Stimulated activated CD4-positive, alpha-beta T cell treated with anti-CD3 and anti-CD28 coated beads, Interleukin-2, amount 100 ng/mL, for 48 hours (primary cell): ENCODE measurements around the gene CCN6.
A peak's percentile ranks its signal among the peaks of the same experiment; 100 is the strongest.
"Not testable (repeated sequence)": the region's sequence is repeated elsewhere in the genome, so short reads cannot be mapped to it uniquely, and the experiment has no call there.

Experiments used
- DNase-seq, 2 donors: peaks; one replicate each; pipeline ENCODE4 v3.0.0-alpha.2; 2020

Gene CCN6

DNA sequence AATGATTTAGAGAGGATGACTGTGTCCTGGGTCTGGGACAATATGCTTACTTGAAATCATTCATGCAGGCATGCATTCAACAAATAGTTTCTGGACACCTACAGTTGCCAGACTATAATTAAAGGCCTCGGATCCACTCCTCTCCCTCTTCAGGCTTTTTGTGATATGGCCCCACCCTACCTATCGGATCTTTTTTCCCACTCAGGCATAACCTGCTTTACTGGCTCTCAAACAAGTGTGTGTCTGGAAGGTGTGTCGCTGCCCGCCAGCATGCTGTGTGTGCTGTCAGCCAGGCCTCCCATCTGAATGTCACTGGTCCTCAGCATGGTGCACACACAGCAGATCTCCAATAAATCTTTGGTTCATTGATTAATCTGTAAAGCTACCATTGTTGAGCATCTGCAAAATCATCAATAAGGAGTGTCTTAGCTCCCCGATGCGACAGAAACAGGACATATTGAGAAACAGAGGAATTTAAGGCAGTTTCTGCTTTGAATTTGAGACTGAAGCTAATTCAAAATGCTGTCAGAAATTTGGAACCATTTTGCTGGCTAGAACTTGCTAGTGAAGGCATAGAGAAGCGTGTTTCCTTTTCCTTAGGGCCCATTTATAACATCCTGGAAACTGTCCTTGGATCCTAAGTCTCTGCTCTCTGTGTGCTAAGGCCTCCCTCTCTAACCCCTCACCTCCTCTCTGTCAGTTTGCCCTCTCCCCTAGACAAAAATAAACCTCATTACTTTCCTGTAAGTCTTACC is 23.5 kb upstream of the CCN6 start:
- DNase-seq = no peak

DNA sequence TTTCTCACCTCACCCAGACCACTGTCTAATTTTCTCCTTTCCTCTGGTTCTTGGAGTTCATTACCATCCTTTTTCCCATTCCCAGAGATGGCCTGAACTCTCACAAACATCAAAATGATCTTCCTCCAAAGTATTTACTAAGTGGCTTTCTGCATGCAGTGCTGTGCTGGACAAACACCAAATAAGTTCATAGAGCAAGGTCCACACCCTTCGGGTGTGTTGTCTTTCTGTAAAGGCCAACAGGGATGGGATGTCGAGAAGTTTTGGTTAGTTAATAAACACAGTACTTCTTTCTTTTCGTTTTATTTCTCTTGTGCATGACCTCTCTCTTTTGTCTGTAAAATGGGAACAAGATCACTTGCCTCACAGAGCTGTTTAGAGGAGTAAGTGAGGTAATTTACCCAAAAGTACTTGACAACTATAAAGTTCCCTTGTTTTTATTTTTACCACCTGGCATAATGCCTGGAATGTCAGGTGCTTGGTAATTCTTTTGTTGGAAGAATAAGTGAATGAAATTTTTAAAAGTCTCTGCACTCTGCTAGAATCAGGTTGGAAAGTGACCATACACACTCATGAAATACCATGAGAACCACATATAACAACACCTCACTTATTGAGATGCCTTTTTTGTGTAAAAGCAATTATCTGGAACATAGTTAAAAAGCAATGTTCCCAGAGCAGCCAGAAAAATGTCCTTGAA is 22.8 kb upstream of the CCN6 start:
- DNase-seq = no peak

DNA sequence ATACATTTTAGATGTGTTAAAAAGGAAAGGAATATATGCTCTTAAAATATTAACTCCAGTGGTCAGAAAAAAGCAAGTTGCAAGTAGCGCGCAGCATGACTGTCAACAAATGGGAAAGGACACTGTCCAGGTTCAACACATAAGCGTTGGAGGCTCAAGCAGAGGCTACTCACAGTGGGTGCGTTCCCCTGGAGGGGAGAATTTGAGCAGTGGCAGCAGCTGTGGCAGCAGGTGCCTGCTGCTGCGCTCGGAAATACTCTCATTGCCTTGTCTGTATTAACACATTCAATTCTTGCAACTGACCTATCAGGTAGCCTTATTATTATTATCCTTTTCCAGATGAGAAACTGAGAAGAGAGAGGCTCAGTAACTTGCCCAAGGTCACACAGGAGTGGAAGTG is 21.9 kb upstream of the CCN6 start:
- DNase-seq = no peak

DNA sequence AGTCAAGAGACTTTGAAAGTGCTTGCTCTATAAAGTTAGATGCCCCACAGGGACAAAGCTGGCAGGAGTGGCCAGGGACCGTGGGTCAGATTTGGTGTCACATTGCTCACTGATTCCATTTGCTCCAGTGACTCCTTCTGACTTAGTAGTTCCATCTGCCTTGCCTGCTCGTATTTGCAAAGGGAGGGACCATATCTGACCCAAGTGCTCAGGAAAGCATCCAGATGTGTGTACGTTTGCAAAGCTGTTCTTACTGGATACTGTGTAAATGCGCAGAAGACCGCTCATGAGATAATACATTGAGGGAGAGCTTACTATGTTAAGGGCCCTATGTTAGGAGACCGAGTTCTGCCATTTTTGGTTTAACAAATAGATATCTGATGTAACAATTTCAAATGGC is 21.2 kb upstream of the CCN6 start:
- DNase-seq = no peak

DNA sequence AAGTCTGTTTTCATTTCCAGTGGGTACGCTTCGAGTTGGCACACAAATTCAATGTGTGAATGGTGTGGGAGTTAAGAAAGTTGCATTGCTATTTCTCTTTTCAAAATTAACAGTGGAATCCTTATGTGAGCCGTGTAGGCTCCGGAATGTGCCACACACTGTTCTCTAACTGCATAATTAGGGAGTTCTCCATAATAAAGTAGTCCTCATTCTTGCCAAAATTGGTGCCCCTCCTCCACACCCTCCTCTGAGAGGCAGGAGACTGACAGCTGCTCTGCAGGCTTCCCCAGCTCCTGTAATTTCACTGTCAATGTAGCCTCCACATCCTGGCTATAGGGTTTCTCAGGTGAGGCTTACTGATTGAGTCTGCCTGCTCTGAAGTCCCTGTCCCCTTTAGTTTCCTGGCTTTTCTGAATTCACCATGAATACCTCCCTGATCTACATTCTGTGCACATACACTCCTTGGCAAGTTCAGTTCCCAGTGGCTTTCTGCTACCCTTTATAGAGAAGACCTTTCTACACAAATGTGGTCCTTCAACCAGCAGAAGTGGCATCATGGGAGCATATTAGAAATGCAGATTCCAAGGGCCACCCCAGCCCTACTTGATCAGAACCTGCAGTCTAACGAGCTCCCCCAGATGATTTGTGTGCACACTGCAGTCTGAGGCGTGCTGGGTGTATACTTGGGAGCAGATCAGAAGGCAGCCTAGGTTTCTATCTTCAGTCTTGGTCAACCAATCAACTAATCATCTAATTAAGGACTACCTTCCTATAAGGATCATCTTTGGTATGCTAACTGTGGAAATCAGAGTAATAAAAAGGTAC is 19.9 kb upstream of the CCN6 start:
- DNase-seq = no peak

DNA sequence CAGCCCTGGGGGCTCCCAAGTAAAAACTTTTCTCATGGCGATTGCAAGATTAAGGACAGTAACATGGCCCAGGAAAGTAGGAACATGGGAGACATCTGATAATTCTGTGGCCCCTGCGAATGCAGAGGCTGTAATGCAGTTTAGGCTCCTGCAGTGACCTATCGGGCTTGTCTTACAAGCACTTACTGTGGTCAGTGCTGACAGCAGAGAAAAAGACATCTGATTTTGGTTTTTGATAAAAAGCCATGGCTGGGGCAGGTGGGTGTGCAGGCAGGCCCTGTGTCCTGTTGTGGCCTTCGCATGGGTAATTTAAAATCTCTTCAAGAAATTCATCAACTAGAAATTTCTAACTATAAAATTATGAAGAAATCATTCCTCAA is 19.3 kb upstream of the CCN6 start:
- DNase-seq = no peak

DNA sequence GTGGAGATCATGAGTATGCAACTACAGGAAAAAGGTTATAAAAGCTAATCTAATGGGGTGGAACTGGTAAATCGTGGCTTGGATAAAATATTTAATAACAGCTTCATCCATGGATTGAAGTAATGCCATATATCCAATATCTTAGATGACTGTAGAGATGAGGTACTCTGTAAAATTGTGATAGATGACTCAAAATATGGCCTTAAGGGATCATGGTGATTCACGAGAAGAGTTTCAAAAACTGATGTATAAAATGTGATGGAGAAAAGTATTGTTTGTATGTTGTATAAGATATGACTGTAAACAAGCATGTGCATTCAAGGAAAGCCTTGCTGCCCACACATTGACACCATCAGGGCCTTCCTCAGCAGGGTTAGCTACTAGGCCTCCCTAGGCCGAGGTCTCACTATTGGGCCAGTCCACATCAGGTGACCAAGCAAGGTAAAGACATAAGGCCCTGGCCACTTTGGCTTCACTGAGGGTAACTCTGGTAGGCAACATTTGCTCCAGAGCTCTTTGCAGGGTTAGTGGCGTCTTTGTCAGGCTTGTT is 17.7 kb upstream of the CCN6 start:
- no peak for DNase-seq

DNA sequence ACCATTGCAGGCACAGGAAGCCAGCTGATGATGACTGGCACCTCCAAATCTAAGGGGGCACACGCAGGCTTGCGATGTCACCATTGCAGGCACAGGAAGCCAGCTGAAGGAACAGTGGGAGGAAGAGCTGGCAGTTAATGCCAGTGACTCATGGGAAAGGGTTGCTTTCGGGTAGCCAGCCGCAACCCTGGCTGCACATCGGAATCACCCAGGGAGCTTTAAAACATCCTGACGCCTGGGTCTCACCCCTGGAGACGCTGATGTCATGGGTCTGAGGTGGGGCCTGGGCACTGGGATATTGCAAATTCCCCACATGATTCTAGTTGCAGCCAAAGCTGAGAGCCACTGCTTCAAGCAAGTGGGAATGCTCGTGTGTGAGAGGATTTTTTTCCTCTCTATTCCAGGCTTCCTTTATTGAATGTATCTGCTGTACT is 16.1 kb upstream of the CCN6 start:
- no peak for DNase-seq

DNA sequence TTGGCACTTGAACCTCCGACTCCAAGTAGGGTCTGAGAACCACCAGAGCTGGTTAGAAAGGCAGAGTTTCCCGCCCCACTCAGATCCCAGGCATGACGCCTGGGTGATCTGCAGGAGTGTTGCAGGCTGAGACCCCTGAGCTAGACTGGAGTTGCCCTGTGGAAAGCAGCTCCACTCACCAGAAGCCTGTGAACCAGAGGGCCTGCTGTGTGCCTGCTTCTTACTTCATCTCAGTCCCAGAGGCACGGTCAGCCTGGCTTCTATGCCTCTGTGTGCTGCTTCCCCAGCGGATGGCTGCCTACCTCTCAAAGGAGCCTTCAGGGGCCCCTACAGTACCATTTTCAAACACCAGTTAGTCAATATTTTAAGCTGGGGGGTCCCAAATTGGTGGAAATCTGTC is 15.6 kb upstream of the CCN6 start:
- DNase-seq = no peak

DNA sequence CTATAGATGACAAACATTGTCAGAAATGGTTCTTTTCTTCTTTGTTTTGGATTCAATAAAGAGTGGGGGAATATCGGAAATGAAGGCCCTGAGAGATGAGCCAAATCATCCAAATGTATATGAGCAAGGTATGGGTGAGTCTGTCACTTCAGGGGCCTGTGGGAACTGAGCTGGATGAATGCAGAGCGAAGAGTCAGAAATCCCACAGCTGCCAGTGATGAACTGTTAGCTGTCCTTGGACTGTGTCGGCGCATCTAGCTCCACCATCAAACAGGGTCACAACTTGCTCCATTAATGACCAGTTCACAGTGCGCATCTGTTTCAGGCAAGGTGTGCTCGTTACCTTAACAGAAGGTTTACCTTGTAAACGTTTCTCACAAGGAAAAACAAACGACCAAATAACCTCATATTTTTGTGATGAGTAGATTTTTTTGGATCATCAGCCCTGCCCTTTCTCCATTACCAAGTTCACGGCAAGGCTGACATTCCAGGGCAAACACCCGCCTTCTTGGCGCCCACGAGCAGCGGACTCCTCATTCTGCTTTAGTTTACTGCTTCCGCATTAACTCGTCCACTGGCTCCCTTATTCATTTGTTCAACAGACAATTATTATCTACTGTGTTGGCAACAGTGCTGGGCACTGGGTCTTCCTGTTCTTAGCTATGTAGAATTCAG is 15.0 kb upstream of the CCN6 start:
- DNase-seq = no peak

DNA sequence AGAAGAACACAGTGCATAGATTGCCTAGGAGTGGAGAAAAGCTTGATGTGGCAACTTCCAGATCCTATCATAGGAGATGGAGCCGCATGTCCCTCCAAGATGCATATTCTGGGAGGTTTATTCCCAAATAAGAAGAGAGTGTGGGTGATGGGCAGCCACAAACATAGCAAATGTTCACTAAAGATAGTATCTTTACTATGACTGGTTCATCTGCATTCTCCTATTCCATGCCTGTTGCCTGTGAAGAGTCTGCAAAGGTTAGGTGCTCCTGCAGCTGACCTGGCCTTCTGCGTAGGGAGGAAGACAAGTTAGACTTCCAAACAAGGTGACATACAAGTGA is 14.5 kb upstream of the CCN6 start:
- DNase-seq = no peak

DNA sequence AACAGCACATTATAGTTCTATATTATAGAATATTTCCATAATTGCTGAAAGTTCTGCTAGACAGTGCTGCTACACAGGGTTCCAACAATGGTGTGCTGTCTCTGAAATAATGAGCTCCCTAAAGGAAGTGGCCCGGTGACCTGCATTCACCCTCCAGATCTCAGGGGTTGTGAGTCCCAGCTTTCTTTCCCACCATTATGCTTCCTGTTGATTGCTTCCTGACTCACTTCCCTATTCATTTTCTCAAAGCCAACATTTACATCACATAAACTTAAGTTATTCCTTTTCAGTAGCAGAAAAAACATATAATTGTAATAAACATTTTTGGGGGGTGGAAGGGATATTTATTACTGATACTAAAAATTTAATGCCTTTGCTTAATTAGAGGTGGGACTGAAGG is 12.9 kb upstream of the CCN6 start:
- DNase-seq = no peak

DNA sequence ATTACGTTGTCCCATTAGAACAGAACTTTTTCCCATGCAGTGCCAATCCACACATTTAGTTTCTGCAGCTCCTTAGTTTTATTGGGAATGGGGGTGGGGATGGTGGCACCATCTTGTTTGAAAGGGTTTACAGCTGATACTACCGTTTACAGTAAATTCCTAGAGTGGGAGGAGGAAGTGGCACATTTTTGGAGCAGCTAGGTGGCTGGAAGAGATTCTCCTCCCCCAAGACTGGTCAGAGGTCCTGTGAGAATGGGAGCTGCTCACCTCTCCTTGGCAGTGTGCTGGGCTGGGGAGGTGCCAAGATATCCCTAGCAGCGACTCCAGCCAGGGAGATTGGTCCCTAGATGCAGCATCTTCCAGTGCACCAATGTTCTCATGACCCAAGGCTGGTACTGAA is 12.4 kb upstream of the CCN6 start:
- DNase-seq = no peak

DNA sequence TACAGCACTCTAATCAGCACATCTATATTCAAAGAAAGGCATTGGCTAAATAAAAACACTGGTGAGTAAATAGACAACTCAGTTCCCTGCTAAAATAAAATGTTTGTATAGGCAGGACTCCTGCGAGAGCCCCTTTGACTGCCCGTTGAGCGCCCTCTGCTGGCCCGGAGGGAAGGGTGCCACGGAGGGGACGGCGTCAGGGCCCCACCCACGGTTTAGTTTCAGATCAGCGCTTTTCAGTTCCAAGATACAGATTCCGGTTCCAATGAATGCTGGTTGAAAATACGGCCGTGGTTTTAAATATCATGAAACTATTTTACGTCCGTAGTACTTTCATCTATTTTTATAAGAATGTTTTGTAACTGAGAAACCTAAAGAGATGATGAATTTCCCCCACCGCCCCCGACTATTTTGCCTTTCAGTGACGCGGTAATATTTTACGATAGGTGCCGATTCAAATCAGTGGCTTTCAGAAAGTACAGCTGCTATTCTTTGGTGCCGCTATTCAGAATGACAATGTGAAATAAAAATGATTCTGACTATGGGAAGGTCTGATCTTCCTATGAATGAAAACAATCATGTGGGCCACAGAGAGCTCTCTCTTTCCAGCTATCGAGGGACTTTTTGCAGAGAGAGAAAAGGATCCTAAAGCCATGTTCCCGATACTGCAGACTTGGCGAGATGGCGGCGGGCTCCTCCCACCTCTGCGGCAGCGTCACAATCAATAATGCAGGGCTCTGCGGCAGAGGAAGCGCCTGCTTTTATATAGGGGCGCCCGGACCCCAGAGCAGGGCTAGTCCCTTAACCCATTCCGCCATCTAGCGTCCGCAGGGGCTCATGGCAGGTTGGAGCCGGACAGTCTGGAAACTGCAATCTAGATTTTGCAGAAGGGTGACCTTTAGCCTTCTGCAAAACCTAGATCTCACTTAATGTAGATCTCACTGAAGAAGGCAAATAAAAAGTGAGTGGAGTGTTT is 10.6 kb upstream of the CCN6 start:
- peak; percentile 93 to 94 for DNase-seq

DNA sequence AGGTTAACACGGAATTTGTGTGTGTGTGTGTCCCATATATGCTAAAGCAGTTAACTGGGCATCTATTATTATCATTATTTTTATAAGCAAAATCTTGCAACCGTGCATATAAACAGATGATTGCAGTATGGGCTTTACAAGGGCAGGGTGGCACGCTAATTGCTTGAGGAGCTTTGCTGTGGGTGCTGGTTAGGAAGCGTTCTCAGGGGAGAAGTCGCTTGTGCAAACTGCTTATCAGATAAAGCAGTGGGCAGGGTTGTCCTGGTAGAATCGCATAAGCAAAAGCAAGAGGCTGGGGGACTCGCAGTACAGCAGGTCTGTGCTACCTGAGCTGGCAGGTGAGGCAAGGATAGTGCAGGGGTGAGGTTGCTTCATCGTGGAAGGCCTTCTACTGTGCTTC is 9.7 kb upstream of the CCN6 start:
- DNase-seq = no peak

DNA sequence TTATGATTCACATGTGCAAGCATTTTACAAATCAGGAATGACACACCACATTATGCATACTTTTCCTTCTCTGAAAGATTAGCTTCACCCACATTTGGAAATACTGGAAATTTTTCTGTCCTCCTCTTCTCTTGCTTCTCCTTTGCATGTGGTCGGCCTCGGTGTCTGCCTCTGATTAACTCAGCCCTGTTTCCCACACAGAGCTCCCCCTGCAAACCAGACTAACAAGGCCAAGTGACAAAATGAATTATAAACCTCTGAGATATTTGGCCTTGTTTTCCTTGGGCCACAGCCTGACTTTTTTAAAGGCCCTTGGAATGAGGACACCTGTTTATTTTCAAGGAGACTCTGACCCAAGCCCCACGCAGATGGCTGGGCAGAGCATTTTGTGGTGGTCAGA is 9.0 kb upstream of the CCN6 start:
- no peak for DNase-seq

DNA sequence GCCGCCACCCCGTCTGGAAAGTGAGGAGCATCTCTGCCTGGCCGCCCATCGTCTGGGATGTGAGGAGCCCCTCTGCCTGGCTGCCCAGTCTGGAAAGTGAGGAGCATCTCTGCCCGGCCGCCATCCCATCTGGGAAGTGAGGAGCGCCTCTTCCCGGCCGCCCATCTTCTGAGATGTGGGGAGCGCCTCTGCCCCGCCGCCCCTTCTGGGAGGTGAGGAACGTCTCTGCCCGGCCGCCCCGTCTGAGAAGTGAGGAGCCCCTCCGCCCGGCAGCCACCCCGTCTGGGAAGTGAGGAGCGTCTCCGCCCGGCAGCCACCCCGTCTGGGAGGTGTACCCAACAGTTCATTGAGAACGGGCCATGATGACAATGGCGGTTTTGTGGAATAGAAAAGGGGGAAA is 6.4 kb upstream of the CCN6 start:
- DNase-seq = not testable (repeated sequence)

DNA sequence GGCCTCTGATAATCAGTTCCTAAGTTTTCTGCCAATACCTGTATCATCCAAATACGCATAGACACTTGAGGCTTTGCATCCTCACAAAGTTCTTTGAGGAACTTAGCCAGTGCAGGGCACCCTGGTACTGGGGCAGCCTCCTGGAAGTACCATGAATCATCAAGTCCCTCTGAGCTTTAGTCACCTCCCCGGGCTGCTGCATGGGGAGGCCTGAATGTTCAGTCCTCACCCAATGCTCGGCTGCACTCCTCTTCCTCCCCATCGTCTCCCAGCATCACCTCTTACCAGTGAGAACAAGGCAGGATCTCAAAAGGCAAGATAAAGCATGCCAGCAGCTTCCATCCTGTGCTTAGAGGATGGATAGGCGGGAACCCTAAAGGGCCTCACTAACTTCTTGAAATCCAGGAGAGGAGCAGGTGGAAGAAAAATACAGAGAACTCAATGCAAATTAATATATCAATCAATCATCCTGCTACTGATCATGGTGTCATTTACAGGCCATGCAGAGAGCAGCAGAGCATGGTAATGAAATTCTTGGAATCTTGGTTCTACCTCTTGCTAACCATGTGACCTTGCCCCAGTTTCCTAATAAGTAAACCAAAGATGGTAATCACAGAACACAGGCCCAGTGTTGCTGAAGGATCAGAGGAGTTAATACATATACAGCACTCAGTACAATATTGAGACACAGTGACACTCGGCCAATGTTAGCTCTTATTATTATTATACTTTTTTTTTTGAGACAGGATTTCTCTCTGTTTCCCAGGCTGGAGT is 4.7 kb upstream of the CCN6 start:
- no peak for DNase-seq

DNA sequence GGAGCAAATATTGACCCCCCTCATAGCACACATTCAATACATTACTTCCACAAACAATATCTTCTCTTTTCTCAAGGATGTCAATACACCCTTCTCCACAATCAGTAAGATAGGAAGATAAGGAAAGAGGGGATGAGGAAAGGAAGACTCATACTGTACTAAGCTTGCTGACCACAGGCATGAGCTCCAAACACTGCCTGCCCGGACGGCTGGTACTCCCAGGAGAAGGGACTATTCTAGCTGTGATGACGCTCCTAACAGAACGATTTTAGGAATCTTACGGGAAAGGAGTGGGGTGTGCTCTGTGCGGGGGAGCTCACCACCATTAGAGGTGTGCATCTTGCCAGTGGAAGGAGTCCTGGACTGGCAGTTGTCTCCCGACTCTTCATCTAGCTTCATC is 3.9 kb upstream of the CCN6 start:
- DNase-seq = no peak

DNA sequence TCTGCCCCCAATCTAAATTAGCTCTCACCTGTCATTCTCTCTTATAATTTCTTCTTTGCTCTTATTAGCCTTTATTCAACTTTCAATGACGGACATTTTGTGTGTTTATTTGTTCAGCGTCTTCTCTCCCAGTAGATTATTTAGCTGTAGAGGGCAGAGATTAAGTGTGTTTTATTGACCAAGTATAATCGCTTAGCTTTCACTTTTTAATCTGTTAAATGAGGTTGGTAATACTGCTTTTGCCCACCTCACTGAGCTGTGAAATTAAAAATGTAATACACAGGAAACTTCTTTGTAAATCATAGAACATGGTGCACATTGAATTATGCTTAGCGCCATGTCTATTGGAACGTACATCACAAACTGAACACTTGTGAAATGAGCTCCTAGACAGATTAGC is 3.5 kb upstream of the CCN6 start:
- no peak for DNase-seq

DNA sequence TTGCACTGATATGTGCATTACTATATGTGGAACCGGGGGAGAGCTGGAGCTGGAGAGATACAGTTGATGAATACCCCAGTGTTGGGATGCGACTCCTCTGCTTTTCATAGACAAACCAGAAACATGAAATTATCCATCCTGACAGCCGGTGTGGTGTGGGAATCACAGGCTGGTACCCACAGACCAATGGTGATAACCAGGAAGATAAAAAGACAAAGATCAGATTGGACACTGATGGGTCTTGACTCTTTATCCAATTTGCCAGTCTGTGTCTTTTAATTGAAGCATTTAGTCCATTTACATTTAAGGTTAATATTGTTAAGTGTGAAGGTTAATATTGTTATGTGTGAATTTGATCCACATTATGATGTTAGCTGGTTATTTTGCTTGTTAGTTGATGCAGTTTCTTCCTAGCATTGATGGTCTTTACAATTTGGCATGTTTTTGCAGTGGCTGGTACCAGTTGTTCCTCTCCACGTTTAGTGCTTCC is 2.6 kb upstream of the CCN6 start:
- DNase-seq = not testable (repeated sequence)
